GM19455 (cell line): ENCODE data around the gene COA5.
"Not testable (repeated sequence)": the region's sequence is repeated elsewhere in the genome, so short reads cannot be mapped to it uniquely, and the experiment has no call there.

Source experiments
- ATAC-seq: cut with Tn5 transposase; IDR thresholded peaks from one replicate; pipeline ENCODE4 v1.9.1; 2021; ENCODE audit not compliant: unreplicated experiment

The COA5 gene

GRCh38 chr2:98607104-98607503, 1.2 kb downstream of the COA5 start:
- no peak for ATAC-seq

- ATAC-seq: no peak
Measured at GRCh38 chr2:98606431-98606830, 1.9 kb downstream of the COA5 start.

- ATAC-seq: no peak
Measured at GRCh38 chr2:98605076-98605475, 3.2 kb downstream of the COA5 start.

- no peak for ATAC-seq
Measured at GRCh38 chr2:98604547-98604946, 3.8 kb downstream of the COA5 start.

- no peak for ATAC-seq
Measured at GRCh38 chr2:98601532-98602132, 6.7 kb downstream of the COA5 start.

GRCh38 chr2:98598781-98599428, 9.4 kb downstream of the COA5 start:
- no peak for ATAC-seq

GRCh38 chr2:98594665-98595064, 13.6 kb downstream of the COA5 start:
- ATAC-seq: not testable (repeated sequence)

- no peak for ATAC-seq
Measured at GRCh38 chr2:98592565-98592964, 15.7 kb downstream of the COA5 start.

- no peak for ATAC-seq
Measured at GRCh38 chr2:98589489-98589888, 18.8 kb downstream of the COA5 start.

GRCh38 chr2:98588880-98589431, 19.4 kb downstream of the COA5 start:
- ATAC-seq: no peak

GRCh38 chr2:98586551-98587140, 21.7 kb downstream of the COA5 start:
- ATAC-seq: no peak

GRCh38 chr2:98585386-98585785, 22.9 kb downstream of the COA5 start:
- ATAC-seq: no peak

GRCh38 chr2:98583816-98584618, 24.3 kb downstream of the COA5 start:
- no peak for ATAC-seq

- ATAC-seq: no peak
Measured at GRCh38 chr2:98583276-98583675, 25.0 kb downstream of the COA5 start.

GRCh38 chr2:98582523-98582922, 25.8 kb downstream of the COA5 start:
- ATAC-seq: no peak

- no peak for ATAC-seq
Measured at GRCh38 chr2:98580656-98581284, 27.5 kb downstream of the COA5 start.

- no peak for ATAC-seq
Measured at GRCh38 chr2:98579926-98580325, 28.4 kb downstream of the COA5 start.

- ATAC-seq: no peak
Measured at GRCh38 chr2:98578231-98578630, 30.1 kb downstream of the COA5 start.

- ATAC-seq: no peak
Measured at GRCh38 chr2:98577313-98577712, 31.0 kb downstream of the COA5 start.

- no peak for ATAC-seq
Measured at GRCh38 chr2:98576666-98577312, 31.5 kb downstream of the COA5 start.

GRCh38 chr2:98573426-98573825, 34.9 kb downstream of the COA5 start:
- ATAC-seq: no peak
